Measurements from ENCODE around the gene FGF1.

FGF1 gene

DNA sequence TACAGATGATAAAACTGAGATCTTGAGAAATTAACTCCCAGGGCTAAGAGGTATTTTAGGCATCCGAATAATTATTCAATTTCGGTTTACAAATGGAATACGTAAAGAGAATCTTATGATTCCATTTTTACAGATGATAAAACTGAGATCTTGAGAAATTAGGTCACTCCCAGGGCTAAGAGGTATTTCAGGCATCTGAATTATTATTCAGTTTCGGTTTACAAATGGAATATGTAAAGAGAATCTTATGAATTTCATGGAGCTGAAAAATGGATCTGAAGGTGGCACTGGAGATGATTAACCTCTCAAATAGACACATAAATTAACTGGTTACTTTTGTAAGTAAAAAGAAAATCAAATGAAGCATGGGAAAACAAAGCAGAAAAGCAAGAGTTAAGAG lies 44.2 kb downstream of the FGF1 start:
- no peak for DNase-seq

GRCh38 chr5:142640316-142641005 lies 45.4 kb downstream of the FGF1 start:
- no peak for DNase-seq

DNA sequence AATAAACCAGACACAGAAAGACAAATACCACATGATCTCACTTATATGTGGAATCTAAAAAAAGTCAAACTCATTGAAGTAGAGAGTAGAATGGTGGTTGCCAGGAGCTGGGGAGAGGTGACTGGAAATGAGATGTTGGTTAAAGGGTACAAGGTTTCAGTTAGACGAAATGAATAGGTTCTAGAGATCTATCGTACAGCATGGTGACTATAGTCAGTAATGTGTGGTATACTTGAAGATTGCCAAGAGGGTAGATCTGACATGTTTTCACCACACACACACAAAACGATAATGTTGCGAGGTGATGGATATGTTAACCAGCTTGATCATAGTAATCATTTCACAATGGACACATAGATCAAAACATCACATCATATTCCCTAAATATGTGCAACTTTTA lies 46.4 kb downstream of the FGF1 start:
- DNase-seq = no peak

DNA sequence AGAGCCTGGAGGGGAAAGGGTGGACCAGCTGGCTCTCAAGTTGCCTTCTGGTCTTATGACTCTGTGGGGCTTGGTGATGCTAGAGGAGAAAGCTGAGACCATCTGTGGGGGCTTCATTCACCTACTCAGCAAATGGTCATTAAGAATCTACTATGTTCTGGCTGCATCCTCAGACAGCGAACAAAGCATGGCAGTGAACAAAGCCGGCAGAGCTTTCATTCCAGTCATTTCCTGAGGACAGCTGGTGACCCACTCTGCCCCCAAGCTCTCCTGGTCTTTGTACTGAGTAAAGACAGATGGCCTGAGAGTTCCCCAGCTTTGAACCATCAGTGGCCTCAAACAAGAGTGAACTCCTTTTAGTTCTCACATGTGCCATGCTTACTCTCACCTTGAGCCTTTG lies 48.0 kb downstream of the FGF1 start:
- DNase-seq = no peak

DNA sequence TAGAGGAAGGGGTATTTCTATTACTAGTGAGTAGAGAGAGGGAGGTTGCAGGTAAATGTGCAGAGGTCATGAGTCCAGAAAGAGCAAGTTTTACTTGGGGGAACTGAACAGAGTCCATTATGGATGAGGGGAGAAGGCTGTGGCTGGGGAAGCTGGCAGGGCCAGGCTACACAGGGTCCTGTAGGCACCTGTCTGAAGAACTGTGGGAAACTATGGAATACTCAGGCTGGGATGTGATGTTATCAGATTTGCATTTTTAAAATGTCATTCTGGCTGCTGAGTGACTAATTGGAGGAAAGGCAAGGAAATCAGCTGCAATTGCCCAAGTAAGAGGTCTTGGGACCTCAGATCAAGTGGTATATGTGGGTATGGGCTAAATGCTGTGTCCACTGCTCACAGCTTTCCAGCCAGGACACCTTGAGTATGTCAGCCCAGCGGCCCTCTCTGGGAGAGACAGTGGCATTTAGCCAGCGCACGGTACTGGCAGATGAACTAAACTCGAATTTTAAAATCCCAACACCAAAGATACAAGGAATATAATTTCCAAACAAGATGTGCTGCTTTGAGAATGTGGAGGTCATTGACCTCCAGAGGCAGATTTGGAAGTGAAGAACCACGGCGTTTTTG lies 49.1 kb downstream of the FGF1 start:
- no peak for DNase-seq

DNA sequence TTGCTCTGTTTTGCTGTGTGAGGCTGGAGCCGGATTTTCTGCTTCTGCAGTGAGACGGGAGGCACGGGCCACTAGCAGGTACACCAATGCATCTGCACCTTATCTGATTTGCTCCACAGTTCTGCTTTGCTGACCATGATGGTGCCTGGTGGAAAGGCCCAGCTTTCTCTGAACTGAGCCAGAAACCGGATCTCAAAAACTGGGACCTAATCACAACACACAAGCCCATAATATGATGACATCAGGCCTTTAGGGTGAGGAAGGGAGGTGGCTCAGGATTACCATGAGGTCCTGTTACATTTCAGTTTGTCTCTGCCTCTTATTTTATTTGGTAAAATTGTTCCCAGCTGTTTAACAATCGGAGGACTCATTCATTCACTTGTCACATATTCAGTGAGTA lies 49.8 kb downstream of the FGF1 start:
- no peak for DNase-seq

DNA sequence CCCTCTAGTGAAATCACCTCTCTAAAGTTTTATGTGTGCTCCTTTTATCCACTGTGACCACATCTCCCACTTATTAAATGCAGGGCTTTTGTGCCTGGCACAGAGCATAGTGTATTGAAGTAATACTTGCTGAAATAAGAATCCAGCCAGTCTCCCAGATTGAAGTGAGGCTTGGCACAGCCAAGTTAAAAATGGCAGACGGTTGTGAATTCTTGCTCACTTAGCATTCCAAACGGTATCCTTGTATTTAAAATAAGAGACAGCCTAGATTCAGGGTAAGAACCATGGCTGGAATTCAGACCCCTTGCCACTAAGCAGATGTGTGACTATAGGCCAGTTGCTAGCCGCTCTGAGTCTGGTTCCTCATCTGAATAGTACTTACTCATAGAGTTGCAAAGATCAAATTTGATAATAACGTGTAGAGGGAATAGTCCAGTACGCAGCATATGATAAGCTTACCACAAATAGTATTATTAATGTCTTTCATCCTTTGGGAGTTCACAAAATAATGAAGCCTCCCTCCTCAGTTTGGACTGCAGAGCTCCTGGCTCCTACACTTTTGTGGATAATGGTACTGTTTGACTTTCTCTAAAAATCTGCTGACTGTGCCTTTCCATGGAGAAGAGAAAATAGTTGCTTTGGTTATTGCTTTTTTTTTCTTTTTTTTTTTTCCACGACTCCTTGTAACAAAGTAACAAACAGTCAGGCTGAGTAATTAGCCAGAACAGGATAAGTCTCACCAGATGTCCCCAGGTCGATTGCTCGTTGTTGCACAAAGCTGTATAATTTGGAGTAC lies 51.5 kb downstream of the FGF1 start:
- DNase-seq = no peak

DNA sequence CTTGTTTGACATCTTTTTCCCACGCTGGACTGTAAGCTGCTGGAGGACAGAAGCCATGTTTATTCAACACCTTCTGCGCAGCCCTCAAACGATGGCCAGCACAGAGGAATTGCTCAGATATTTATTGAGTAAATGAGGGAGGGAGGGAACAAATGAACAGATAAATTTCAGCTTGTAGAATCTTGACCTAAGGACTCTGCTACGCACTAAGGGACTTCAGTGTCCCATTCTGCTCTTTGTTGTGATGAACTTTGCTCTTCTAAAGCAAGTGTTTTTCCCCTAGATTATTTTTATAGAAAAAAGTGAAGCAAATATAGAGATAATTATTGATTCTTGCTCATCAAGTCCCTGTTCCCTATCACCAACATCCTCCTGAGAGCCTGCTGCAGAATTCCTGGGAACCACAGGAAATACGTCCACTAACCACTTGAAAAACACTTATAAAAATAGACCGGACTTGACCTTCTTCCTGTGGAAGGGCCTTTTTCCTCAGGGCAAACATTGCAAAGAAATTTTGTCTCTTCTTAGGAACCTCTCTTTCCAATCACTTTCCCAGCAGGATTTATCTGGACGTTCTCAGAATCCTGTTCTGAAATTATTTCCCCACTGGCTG lies 54.9 kb downstream of the FGF1 start:
- DNase-seq = no peak

- no peak for DNase-seq
Measured at GRCh38 chr5:142627383-142628217, 58.3 kb downstream of the FGF1 start.

DNA sequence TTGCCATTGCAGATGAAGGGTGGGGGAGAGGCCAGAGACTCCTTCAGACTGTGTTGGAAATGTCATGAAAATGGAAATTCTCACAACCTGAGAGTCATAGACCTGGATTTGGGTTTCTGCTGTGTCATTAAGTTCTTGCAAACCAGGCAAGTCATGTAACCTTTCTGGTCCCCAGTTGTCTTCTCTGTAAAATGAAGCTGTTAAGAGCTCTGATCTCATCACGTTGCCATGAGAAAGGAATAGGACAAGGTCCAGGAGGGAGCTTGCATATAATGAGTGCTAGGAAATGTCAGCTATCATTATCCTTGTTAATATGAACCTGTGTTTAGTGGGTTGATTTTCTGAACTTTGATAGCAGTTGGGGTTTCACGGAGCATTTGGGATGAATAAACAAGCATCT lies 59.1 kb downstream of the FGF1 start:
- DNase-seq = no peak

- DNase-seq = no peak
Measured at GRCh38 chr5:142626099-142626498, 59.8 kb downstream of the FGF1 start.

DNA sequence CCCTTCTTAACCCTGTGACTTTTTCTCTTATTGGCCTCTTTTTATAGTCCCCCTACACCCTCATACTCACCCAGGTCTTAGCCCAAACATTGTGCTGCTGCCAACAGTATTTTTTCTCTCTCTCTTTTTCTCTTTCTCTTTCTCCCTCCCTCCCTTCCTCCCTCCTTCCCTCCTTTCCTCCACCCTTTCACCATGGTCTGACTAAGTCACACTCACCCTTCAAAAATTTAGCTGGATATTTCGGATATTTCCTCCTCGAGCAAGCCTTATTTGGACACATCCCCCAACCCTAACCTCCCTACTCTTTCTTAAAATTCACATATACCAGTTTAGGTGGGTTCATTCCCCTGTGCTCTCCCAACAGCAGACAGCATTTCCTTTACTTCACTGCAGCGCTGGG lies 64.7 kb downstream of the FGF1 start:
- DNase-seq = peak; percentile 95

DNA sequence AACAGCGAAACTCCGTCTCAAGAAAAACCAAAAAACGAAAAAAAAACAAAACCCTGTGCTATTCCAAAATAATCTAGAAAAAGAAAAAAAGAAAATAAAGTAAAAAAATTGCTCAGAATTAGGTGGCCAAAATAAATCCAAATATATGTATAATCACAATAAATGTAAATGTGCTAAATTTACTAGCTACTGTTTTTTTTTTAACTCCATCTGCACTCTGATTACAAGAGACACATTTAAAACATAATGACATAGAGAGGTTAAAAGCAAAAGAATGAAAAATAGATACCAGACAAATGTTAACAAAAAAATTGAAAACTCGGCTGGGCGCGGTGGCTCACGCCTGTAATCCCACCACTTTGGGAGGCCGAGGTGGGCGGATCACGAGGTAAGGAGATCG lies 66.1 kb downstream of the FGF1 start:
- DNase-seq = no peak

- DNase-seq = peak; percentile 77
Measured at GRCh38 chr5:142618130-142618523, 67.8 kb downstream of the FGF1 start.

GRCh38 chr5:142617416-142618129 lies 68.3 kb downstream of the FGF1 start:
- no peak for DNase-seq

DNA sequence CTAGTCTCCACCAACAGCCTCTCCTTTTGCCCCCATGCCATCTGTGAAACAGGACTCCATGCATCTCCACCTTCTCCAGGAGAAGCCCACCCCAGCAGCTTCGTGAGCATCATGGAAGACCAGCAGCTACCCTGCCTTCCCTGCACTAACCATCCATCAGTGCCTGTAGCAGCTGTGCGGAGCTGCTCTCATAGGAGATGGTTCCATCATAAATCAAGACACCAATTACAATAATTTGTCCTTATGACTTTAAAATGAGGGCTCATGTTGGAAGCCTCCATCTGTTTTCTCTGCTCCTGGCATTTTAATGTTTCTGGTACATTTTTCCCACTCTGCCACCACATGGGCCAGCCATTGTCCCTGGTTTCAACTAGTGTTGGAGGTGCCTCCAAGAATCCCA lies 69.9 kb downstream of the FGF1 start:
- no peak for DNase-seq

- DNase-seq = no peak
Measured at GRCh38 chr5:142614054-142614453, 71.8 kb downstream of the FGF1 start.

GRCh38 chr5:142613271-142613671 lies 72.6 kb downstream of the FGF1 start:
- DNase-seq = peak; percentile 99

DNA sequence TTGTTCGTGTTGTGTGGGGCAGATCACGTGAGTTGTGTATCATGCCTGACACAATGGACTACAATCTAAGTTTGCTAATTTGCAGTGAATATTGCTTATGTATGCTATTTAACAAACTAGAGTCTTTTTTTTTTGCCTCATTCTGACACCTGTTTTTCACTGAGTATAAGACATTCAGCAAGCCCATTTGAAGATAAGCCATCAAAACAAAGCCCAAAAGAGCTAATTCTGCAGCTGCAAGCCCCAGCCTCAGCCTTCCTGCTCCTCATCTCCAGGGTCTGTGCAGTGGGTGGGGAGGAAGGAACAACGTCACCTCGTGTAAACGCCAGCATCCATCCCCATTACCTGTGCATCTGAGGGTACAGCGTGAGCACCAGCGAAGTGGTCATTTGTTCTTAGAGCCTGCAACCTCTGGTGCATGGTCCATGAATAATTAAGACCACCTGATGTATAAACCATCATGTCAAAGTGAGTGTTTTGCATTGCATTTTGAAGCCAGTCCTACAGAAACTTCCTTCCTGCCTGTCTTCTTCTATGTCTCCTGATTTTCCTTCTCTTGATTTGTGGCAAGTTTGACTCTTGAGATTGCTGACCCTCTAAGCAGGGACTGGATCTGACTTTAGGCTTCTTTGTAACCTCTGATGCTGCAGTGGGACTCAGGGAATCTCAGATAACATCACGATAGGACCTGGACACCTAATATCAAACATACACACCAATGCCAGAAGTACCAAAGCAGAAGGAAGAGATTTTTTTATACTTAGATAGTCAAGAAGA lies 73.2 kb downstream of the FGF1 start:
- no peak for DNase-seq

- peak; percentile 64 for DNase-seq
Measured at GRCh38 chr5:142611154-142611553, 74.7 kb downstream of the FGF1 start.

All from fibroblast of skin of abdomen (primary cell).